Astrocyte (in vitro differentiated cells and primary cell): Measurements from ENCODE around the gene RXRB. TPM values are rescaled to one million over a fixed set of nuclear protein-coding genes. Genes with fewer than 3 reads are reported as not detected.

Source experiments
- DNase-seq: peaks from one replicate; pipeline ENCODE4 v3.0.0-alpha.2; 2010; ENCODE audit warnings: low read depth
- FAIRE-seq: peaks from 2 replicates; lab custom pipeline; 2011; peaks lifted over from hg19 to GRCh38; lab: Jason Lieb, UNC
- H2AFZ ChIP-seq: 2 replicates; pipeline ENCODE4 v1.6.0; 2012; ENCODE audit warnings: low read depth, low read length, inconsistent platforms
- H3K27ac ChIP-seq: 2 replicates; pipeline ENCODE4 v1.5.1; 2011; ENCODE audit warnings: low read depth, low read length, inconsistent platforms
- H3K27me3 ChIP-seq: 2 replicates; pipeline ENCODE4 v1.6.0; 2011; ENCODE audit warnings: low read length, inconsistent platforms; ENCODE audit not compliant: insufficient read depth
- H3K36me3 ChIP-seq: 2 replicates; pipeline ENCODE4 v1.5.1; 2011; ENCODE audit warnings: low read length, inconsistent platforms; ENCODE audit not compliant: insufficient read depth
- H3K4me1 ChIP-seq: 2 replicates; pipeline ENCODE4 v1.5.1; 2011; ENCODE audit warnings: low read length, inconsistent platforms; ENCODE audit not compliant: insufficient read depth
- H3K4me2 ChIP-seq: 2 replicates; pipeline ENCODE4 v1.6.0; 2012; ENCODE audit warnings: low read length, inconsistent platforms
- H3K4me3 ChIP-seq: 2 replicates; pipeline ENCODE4 v1.5.1; 2011; ENCODE audit warnings: low read depth, mild to moderate bottlenecking, low read length, inconsistent platforms; ENCODE audit not compliant: insufficient read depth
- H3K79me2 ChIP-seq: 2 replicates; pipeline ENCODE4 v1.6.0; 2012; ENCODE audit warnings: mild to moderate bottlenecking, low read length, inconsistent platforms; ENCODE audit not compliant: insufficient read depth
- H3K9ac ChIP-seq: 2 replicates; pipeline ENCODE4 v1.6.0; 2012; ENCODE audit warnings: mild to moderate bottlenecking, low read length, inconsistent platforms
- H3K9me3 ChIP-seq: 2 replicates; pipeline ENCODE4 v1.5.1; 2012; ENCODE audit warnings: low read depth, mild to moderate bottlenecking, low read length, inconsistent platforms; ENCODE audit not compliant: insufficient read depth
- H4K20me1 ChIP-seq: 2 replicates; pipeline ENCODE4 v1.6.0; 2012; ENCODE audit warnings: low read length, inconsistent platforms; ENCODE audit not compliant: insufficient read depth
- H3K27ac Mint-ChIP-seq: one replicate; pipeline ENCODE4 v1.8.0; 2021; ENCODE audit warnings: mild to moderate bottlenecking, mixed read lengths; ENCODE audit not compliant: unreplicated experiment
- H3K27me3 Mint-ChIP-seq: one replicate; pipeline ENCODE4 v1.8.0; 2021; ENCODE audit warnings: low read depth, mixed read lengths; ENCODE audit not compliant: unreplicated experiment
- H3K36me3 Mint-ChIP-seq: one replicate; pipeline ENCODE4 v1.8.0; 2021; ENCODE audit warnings: low read depth, mixed read lengths; ENCODE audit not compliant: unreplicated experiment
- H3K4me1 Mint-ChIP-seq: one replicate; pipeline ENCODE4 v1.8.0; 2021; ENCODE audit warnings: low read depth, mixed read lengths; ENCODE audit not compliant: unreplicated experiment
- H3K4me3 Mint-ChIP-seq: one replicate; pipeline ENCODE4 v1.8.0; 2021; ENCODE audit warnings: mild to moderate bottlenecking, moderate library complexity, mixed read lengths; ENCODE audit not compliant: unreplicated experiment
- H3K9me3 Mint-ChIP-seq: one replicate; pipeline ENCODE4 v1.8.0; 2021; ENCODE audit warnings: mild to moderate bottlenecking, mixed read lengths; ENCODE audit not compliant: unreplicated experiment
- EZH2 ChIP-seq: IDR thresholded peaks from 2 replicates; pipeline ENCODE4 v1.6.1; 2012; ENCODE audit warnings: mild to moderate bottlenecking, low read length, inconsistent platforms; ENCODE audit not compliant: insufficient read depth
- total RNA-seq: library from RNA; stranded (reverse); gene quantifications from 2 replicates; pipeline ENCODE4 v1.2.1, GENCODE V29; 2021
- TF ChIP-seq, protein P1 (sequence below): IDR thresholded peaks from 2 replicates; pipeline ENCODE4 v1.5.1; 2011; ENCODE audit warnings: low read depth, mild to moderate bottlenecking, inconsistent platforms, low read length, moderate library complexity; ENCODE audit not compliant: insufficient read depth

RXRB gene
- total RNA-seq, 1 donor from 2014 or later = 34.0 TPM

DNA sequence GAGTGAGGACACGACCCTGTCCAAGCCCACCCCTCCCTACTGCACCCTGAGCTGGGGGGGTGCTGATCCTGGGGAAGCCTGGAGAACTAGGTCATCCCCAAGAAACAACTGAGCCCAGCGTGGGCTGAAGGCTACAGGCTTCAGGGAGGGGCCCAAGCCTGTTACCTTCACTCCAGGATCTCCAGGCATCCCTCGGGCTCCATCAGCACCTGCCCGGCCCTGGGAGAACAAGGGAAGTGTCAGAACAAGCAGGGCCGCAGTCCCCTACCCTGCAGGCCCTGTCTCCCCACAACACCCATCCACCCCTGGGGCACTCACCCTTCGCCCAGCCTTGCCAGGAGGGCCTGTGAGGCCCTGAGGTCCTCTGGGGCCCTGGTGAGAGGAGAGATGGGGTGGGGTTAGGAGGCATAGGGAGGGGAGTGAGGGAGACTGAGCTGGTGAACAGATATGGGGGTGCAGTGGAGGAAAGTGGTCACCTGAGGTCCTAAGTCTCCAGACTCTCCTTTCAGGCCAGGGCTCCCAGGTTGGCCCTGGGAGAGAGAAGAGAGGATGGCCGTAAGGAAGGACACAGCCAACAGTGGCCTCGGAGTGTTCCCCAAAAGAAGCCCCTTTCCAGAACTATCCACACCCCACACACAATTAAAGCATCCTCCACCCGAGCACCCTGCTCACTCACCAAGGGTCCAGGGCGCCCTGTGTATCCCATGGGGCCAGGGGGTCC is 21.6 kb downstream of the RXRB start:
- H2AFZ ChIP-seq = no peak overlapping the region
- H3K79me2 ChIP-seq = no peaks in the 10 kb centered on the region
- Mint-ChIP-seq H3K27ac (no peak overlapping the region), H3K27me3 (peaks cover 32% of the 10 kb centered on the region), H3K4me1 (no peaks in the 10 kb centered on the region), H3K4me3 (no peak overlapping the region), H3K9me3 (peaks cover 2% of the 10 kb centered on the region), H3K36me3 (peaks cover 9% of the 10 kb centered on the region)
- TF ChIP-seq, protein P1, sequence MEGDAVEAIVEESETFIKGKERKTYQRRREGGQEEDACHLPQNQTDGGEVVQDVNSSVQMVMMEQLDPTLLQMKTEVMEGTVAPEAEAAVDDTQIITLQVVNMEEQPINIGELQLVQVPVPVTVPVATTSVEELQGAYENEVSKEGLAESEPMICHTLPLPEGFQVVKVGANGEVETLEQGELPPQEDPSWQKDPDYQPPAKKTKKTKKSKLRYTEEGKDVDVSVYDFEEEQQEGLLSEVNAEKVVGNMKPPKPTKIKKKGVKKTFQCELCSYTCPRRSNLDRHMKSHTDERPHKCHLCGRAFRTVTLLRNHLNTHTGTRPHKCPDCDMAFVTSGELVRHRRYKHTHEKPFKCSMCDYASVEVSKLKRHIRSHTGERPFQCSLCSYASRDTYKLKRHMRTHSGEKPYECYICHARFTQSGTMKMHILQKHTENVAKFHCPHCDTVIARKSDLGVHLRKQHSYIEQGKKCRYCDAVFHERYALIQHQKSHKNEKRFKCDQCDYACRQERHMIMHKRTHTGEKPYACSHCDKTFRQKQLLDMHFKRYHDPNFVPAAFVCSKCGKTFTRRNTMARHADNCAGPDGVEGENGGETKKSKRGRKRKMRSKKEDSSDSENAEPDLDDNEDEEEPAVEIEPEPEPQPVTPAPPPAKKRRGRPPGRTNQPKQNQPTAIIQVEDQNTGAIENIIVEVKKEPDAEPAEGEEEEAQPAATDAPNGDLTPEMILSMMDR = no peak
- TF ChIP-seq EZH2 = no peak
- no peak overlapping the region for H3K4me2 ChIP-seq
- no peaks in the 10 kb centered on the region for H3K27me3 ChIP-seq
- no peak overlapping the region for H3K9ac ChIP-seq
- H4K20me1 ChIP-seq = no peaks in the 10 kb centered on the region
- H3K36me3 ChIP-seq = no peaks in the 10 kb centered on the region
- DNase-seq (no peak), FAIRE-seq (no peak)
- no peak overlapping the region for H3K27ac ChIP-seq
- H3K4me1 ChIP-seq = no peaks in the 10 kb centered on the region
- no peaks in the 10 kb centered on the region for H3K9me3 ChIP-seq
- H3K4me3 ChIP-seq = no peak overlapping the region

DNA sequence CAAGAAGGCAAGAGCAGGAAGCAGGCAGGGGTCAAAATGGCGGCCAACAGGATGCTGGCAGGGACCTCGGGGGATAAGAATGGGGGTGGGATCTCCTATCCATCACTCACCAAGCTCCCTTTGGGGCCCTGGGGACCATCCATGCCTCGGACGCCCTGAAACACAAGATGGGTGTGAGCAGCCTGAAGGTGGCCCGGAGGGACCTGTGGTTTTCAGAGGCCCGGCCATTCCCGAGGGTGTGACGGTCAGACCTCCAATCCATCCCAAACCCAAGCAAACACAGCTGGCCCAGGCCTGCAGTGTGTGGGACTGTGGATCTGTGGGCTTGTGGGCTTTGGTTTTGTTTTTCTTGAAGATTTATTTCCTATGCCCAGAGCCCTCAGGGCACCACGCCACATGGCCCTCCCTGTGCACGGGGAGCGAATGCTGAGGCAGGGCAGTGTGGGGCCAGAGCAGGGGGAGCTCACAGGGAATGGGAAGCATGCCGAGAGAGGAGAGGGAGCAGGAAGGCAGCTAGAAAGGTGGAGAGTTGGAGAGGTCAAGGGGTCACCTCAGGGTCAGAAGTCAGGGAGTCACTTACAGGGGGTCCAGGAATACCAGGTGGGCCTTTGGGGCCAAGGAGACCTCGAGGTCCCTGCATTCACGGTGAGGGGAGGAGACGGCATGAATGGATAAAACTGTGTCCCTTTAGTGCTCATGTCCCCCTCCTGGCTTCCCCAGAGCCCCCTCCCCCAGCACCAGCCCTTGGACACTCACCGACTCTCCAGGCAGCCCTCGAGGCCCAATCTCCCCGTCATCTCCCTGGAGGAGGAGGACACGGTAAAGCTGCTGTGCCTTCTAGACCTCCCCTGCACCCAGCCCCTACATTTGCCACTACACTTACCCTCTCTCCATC is 22.7 kb downstream of the RXRB start:
- H3K4me1 Mint-ChIP-seq = no peaks in the 10 kb centered on the region
- peaks cover 37% of the 10 kb centered on the region for H3K27me3 Mint-ChIP-seq
- H4K20me1 ChIP-seq = no peaks in the 10 kb centered on the region
- H3K36me3 ChIP-seq = no peaks in the 10 kb centered on the region
- H3K9me3 ChIP-seq = no peaks in the 10 kb centered on the region
- no peak overlapping the region for H3K27ac Mint-ChIP-seq
- TF ChIP-seq, protein P1 = no peak
- no peak for TF ChIP-seq EZH2
- H3K27me3 ChIP-seq = no peaks in the 10 kb centered on the region
- FAIRE-seq (no peak), DNase-seq (no peak)
- H3K9me3 Mint-ChIP-seq = no peaks in the 10 kb centered on the region
- H3K4me2 ChIP-seq = no peak overlapping the region
- no peak overlapping the region for H3K4me3 ChIP-seq
- no peaks in the 10 kb centered on the region for H3K79me2 ChIP-seq
- H3K27ac ChIP-seq = no peak overlapping the region
- no peak overlapping the region for H3K4me3 Mint-ChIP-seq
- no peak overlapping the region for H3K9ac ChIP-seq
- no peak overlapping the region for H2AFZ ChIP-seq
- H3K36me3 Mint-ChIP-seq = peaks cover 9% of the 10 kb centered on the region
- no peaks in the 10 kb centered on the region for H3K4me1 ChIP-seq
